ENCODE measurements around the gene AP1S1.

Gene AP1S1

DNA sequence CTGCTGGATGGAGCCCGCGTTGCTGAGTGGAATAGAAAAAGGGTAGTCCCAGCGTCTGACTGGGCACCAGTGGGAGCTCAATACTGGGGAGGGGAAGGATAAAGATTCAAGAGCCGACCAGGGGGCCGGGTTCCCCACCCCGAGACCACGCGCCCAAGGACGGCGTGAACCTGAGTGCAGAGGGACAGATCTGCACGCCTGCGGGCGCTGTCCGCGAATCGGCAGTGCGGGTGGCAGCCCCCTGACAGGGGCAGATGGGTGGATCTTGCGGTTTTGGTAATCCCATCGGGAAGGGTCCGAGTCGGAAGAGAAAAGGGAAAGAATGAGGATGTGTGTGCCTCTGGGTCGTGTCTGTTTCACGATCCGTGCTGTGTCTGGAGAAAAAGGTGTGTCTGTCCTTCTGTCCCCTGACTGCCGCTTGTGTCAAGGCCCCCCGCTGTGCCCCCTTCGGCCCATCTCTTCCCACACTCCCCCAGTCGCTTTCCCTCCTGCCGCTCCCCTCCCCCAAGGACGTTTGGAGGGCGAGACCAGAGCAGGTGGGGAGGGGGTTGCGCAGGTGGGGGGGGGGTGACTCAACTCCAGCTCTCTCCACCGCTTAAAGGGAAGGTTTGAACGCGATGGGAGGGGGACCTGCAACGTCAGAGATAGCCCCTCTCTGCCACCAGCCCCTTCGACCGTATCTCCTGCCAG is 11.8 kb downstream of the AP1S1 start:
- Histone ChIP-seq H3K27ac (ENCODE audit: low read depth, low read length) (no peak overlapping the region), H3K4me1 (ENCODE audit: control insufficient read depth, low read length) (peaks cover 63% of the 10 kb centered on the region), H3K9me3 (ENCODE audit: control insufficient read depth, insufficient read depth, low read length) (no peaks in the 10 kb centered on the region), H3K36me3 (ENCODE audit: control insufficient read depth, low read length) (peaks cover 7% of the 10 kb centered on the region; the same call in 1 of the 2 replicates), H3K9me2 (replicated peaks; ENCODE audit: control insufficient read depth, low read length) (no peaks in the 10 kb centered on the region), H3K27me3 (ENCODE audit: control insufficient read depth, low read length) (peaks cover 51% of the 10 kb centered on the region), H3K4me2 (ENCODE audit: low read length) (peak overlapping the region; percentile 72), H3F3A (ENCODE audit: control insufficient read depth, insufficient read depth) (peaks cover 20% of the 10 kb centered on the region), H3K79me2 (ENCODE audit: control insufficient read depth, low read length) (peaks cover 12% of the 10 kb centered on the region), H3K4me3 (ENCODE audit: low read length) (peak overlapping the region; percentile 40), H4K20me1 (ENCODE audit: control insufficient read depth, insufficient read depth, low read depth, low read length) (peaks cover 35% of the 10 kb centered on the region)
- TF ChIP-seq, protein P1, sequence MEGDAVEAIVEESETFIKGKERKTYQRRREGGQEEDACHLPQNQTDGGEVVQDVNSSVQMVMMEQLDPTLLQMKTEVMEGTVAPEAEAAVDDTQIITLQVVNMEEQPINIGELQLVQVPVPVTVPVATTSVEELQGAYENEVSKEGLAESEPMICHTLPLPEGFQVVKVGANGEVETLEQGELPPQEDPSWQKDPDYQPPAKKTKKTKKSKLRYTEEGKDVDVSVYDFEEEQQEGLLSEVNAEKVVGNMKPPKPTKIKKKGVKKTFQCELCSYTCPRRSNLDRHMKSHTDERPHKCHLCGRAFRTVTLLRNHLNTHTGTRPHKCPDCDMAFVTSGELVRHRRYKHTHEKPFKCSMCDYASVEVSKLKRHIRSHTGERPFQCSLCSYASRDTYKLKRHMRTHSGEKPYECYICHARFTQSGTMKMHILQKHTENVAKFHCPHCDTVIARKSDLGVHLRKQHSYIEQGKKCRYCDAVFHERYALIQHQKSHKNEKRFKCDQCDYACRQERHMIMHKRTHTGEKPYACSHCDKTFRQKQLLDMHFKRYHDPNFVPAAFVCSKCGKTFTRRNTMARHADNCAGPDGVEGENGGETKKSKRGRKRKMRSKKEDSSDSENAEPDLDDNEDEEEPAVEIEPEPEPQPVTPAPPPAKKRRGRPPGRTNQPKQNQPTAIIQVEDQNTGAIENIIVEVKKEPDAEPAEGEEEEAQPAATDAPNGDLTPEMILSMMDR (IDR thresholded peaks at IDR 0.05; ENCODE audit: low read depth, low read length, poor library complexity, severe bottlenecking): no peak
- no peak for TF ChIP-seq EZH2phosphoT487 (IDR thresholded peaks at IDR 0.05; ENCODE audit: borderline replicate concordance, low read length)

DNA sequence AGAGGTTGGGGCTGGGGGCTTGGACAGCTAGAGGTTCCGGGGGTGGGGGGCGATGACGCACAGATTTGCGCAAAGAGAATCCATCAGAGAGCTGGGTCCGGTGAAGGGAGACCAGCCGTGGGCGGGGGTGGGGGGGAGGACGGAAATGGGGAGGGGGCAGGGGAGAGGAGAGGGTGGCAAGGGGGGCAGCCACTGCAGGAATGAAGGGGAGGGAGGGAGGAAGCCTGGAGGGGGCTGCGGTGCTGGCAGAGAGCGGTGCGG is 12.3 kb downstream of the AP1S1 start:
- H3K4me1 ChIP-seq (ENCODE audit: control insufficient read depth, low read length): peaks cover 63% of the 10 kb centered on the region
- H3K4me2 ChIP-seq (ENCODE audit: low read length): no peak overlapping the region

DNA sequence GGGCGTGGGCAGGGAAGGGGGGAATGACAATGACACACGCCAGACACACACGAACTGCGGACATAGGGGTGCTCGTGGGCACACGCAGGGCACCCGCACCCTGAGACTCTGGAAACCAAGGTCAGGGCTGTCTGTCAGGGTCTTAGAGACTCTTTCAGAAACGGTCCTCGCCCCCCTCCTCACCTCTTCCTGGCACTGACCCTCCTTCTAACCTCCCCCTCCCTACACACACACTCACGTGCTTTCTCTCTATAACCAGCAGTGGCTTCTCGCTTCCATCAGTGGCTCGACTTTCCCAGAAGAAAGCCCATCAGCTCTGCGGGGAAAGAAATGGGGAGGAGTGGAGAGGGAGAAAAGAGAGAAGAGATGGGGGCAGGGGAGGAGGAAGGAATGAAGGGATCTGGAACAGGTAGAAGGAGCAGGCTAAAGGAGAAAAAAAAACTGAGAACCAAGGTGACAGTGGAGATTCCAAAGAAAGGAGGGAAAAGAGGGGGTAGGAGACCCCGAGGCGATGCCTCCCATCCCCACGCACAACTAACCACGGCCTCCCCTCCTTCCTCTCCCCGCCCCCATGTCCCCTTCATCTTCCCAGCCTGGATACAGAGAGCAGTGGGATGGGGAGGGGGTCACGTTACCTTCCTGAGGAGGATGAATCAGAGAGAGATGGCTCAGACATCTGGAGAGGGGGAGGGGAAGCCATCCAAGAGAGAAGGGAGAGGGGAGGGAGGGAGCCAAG is 12.8 kb downstream of the AP1S1 start:
- H3K4me2 ChIP-seq (ENCODE audit: low read length): 0 out of 2 replicates have a peak overlapping the region, but pooled peaks have one; percentile 6
- peaks cover 61% of the 10 kb centered on the region for H3K27me3 ChIP-seq (ENCODE audit: control insufficient read depth, low read length)
- peaks cover 12% of the 10 kb centered on the region for H3F3A ChIP-seq (ENCODE audit: control insufficient read depth, insufficient read depth)
- TF ChIP-seq, protein P1 (IDR thresholded peaks at IDR 0.05; ENCODE audit: low read depth, low read length, poor library complexity, severe bottlenecking): no peak
- TF ChIP-seq EZH2phosphoT487 (IDR thresholded peaks at IDR 0.05; ENCODE audit: borderline replicate concordance, low read length): no peak
- H3K4me3 ChIP-seq (ENCODE audit: low read length): no peak overlapping the region
- no peaks in the 10 kb centered on the region for H3K9me2 ChIP-seq (replicated peaks; ENCODE audit: control insufficient read depth, low read length)
- peaks cover 64% of the 10 kb centered on the region for H3K4me1 ChIP-seq (ENCODE audit: control insufficient read depth, low read length)
- H4K20me1 ChIP-seq (ENCODE audit: control insufficient read depth, insufficient read depth, low read depth, low read length): peaks cover 35% of the 10 kb centered on the region
- H3K36me3 ChIP-seq (ENCODE audit: control insufficient read depth, low read length): peaks cover under 1% of the 10 kb centered on the region; the same call in 1 of the 2 replicates
- no peaks in the 10 kb centered on the region for H3K9me3 ChIP-seq (ENCODE audit: control insufficient read depth, insufficient read depth, low read length)
- H3K79me2 ChIP-seq (ENCODE audit: control insufficient read depth, low read length): peaks cover 12% of the 10 kb centered on the region
- no peak overlapping the region for H3K27ac ChIP-seq (ENCODE audit: low read depth, low read length)

More for the DNA sequence above, 12.3 kb downstream of the AP1S1 start:
- peaks cover 56% of the 10 kb centered on the region for H3K27me3 ChIP-seq (ENCODE audit: control insufficient read depth, low read length)
- no peak overlapping the region for H3K27ac ChIP-seq (ENCODE audit: low read depth, low read length)
- H3K9me2 ChIP-seq (replicated peaks; ENCODE audit: control insufficient read depth, low read length): no peaks in the 10 kb centered on the region
- TF ChIP-seq EZH2phosphoT487 (IDR thresholded peaks at IDR 0.05; ENCODE audit: borderline replicate concordance, low read length): no peak
- TF ChIP-seq, protein P1 (IDR thresholded peaks at IDR 0.05; ENCODE audit: low read depth, low read length, poor library complexity, severe bottlenecking): no peak
- H4K20me1 ChIP-seq (ENCODE audit: control insufficient read depth, insufficient read depth, low read depth, low read length): peaks cover 35% of the 10 kb centered on the region
- no peak overlapping the region for H3K4me3 ChIP-seq (ENCODE audit: low read length)
- H3K36me3 ChIP-seq (ENCODE audit: control insufficient read depth, low read length): peaks cover 5% of the 10 kb centered on the region; the same call in 1 of the 2 replicates
- peaks cover 17% of the 10 kb centered on the region for H3F3A ChIP-seq (ENCODE audit: control insufficient read depth, insufficient read depth)
- H3K79me2 ChIP-seq (ENCODE audit: control insufficient read depth, low read length): peaks cover 12% of the 10 kb centered on the region
- H3K9me3 ChIP-seq (ENCODE audit: control insufficient read depth, insufficient read depth, low read length): no peaks in the 10 kb centered on the region

Data from DOHH2 (cell line).